Measurements from ENCODE around the gene FKBP6.
"Not testable (repeated sequence)": the region's sequence is repeated elsewhere in the genome, so short reads cannot be mapped to it uniquely, and the experiment has no call there.

The FKBP6 gene

GRCh38 chr7:73354196-73354595, 26.2 kb downstream of the FKBP6 start:
- WGBS, 2 experiments = 90 to 92% methylated on average over 9 of the region's 9 CpGs
- H3K27me3 ChIP-seq (ENCODE audit: control insufficient read depth, insufficient read depth, low read length, poor library complexity, severe bottlenecking) = no peaks in the 10 kb centered on the region
- H3K4me1 ChIP-seq (ENCODE audit: control insufficient read depth, insufficient read depth, low read length) = peaks cover 6% of the 10 kb centered on the region
- H3K27ac ChIP-seq (ENCODE audit: insufficient read depth, low read depth, low read length, poor library complexity, severe bottlenecking) = no peak overlapping the region
- H3K4me3 ChIP-seq (ENCODE audit: insufficient read depth, low read depth, low read length) = no peak overlapping the region
- no peaks in the 10 kb centered on the region for H3K36me3 ChIP-seq (ENCODE audit: control insufficient read depth, insufficient read depth, low read length)
- no peaks in the 10 kb centered on the region for H3K9me3 ChIP-seq (ENCODE audit: control insufficient read depth, low read length)

DNA sequence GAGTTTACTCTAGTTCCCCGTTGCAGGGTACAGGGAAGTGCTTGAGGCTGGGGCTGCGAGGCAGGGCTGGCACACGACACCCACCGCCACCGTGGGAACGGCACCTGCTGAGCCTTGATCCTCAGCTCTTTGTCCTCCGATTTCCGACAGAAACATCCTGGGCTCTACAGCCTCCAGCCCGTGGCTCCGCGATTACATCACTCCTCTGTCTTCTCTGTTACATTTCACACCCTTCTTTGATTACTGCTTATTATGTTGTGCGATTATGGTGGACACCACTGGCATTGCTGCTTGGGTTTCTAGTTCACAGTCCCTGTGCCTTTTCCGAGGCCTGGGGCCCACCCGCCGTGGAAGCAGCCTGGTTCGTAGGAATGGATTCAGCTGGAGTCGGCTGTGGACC, 26.9 kb downstream of the FKBP6 start:
- 59 to 61% methylated on average over 17 of the region's 17 CpGs for WGBS, 2 experiments
- Histone ChIP-seq H3K27ac (ENCODE audit: insufficient read depth, low read depth, low read length, poor library complexity, severe bottlenecking) (no peak overlapping the region), H3K9me3 (ENCODE audit: control insufficient read depth, low read length) (no peaks in the 10 kb centered on the region), H3K36me3 (ENCODE audit: control insufficient read depth, insufficient read depth, low read length) (no peaks in the 10 kb centered on the region), H3K4me3 (ENCODE audit: insufficient read depth, low read depth, low read length) (no peak overlapping the region), H3K27me3 (ENCODE audit: control insufficient read depth, insufficient read depth, low read length, poor library complexity, severe bottlenecking) (no peaks in the 10 kb centered on the region), H3K4me1 (ENCODE audit: control insufficient read depth, insufficient read depth, low read length) (peaks cover 6% of the 10 kb centered on the region)

DNA sequence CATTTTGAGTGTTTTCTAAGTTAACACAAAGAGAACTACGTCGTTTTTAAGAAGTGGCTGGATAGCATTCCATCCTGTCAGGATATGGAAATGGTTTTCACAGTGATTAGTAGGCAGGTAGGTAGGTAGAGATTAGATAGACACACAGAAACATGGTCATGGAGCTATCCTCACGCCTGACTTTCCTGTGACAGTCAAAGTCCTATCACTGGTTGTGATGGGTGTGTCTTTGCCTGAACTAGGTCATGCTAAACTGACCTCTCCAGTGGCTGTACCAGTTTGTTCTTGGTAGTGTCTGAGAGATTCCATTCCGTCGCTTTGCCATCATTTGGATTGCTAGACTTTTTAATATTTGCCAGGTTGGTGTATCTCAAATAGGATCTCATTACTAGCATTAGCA, 28.2 kb downstream of the FKBP6 start:
- Histone ChIP-seq H3K27ac (ENCODE audit: insufficient read depth, low read depth, low read length, poor library complexity, severe bottlenecking) (no peak overlapping the region), H3K9me3 (ENCODE audit: control insufficient read depth, low read length) (no peaks in the 10 kb centered on the region), H3K36me3 (ENCODE audit: control insufficient read depth, insufficient read depth, low read length) (no peaks in the 10 kb centered on the region), H3K4me3 (ENCODE audit: insufficient read depth, low read depth, low read length) (no peak overlapping the region), H3K27me3 (ENCODE audit: control insufficient read depth, insufficient read depth, low read length, poor library complexity, severe bottlenecking) (no peaks in the 10 kb centered on the region), H3K4me1 (ENCODE audit: control insufficient read depth, insufficient read depth, low read length) (no peaks in the 10 kb centered on the region)
- 93 to 95% methylated on average over 5 of the region's 5 CpGs for whole genome bisulfite sequencing, 2 experiments

- no peaks in the 10 kb centered on the region for H3K9me3 ChIP-seq (ENCODE audit: control insufficient read depth, low read length)
- WGBS, 2 experiments = 89 to 94% methylated on average over 21 of the region's 21 CpGs
- no peaks in the 10 kb centered on the region for H3K4me1 ChIP-seq (ENCODE audit: control insufficient read depth, insufficient read depth, low read length)
- no peak overlapping the region for H3K4me3 ChIP-seq (ENCODE audit: insufficient read depth, low read depth, low read length)
- no peaks in the 10 kb centered on the region for H3K27me3 ChIP-seq (ENCODE audit: control insufficient read depth, insufficient read depth, low read length, poor library complexity, severe bottlenecking)
- no peaks in the 10 kb centered on the region for H3K36me3 ChIP-seq (ENCODE audit: control insufficient read depth, insufficient read depth, low read length)
- H3K27ac ChIP-seq (ENCODE audit: insufficient read depth, low read depth, low read length, poor library complexity, severe bottlenecking) = no peak overlapping the region
Measured at GRCh38 chr7:73358590-73359275, 30.8 kb downstream of the FKBP6 start.

- Histone ChIP-seq H3K4me1 (ENCODE audit: control insufficient read depth, insufficient read depth, low read length) (no peaks in the 10 kb centered on the region), H3K9me3 (ENCODE audit: control insufficient read depth, low read length) (no peaks in the 10 kb centered on the region), H3K36me3 (ENCODE audit: control insufficient read depth, insufficient read depth, low read length) (no peaks in the 10 kb centered on the region), H3K27me3 (ENCODE audit: control insufficient read depth, insufficient read depth, low read length, poor library complexity, severe bottlenecking) (no peaks in the 10 kb centered on the region), H3K27ac (ENCODE audit: insufficient read depth, low read depth, low read length, poor library complexity, severe bottlenecking) (no peak overlapping the region), H3K4me3 (ENCODE audit: insufficient read depth, low read depth, low read length) (no peak overlapping the region)
- WGBS, 2 experiments = 91 to 94% methylated on average over 11 of the region's 11 CpGs
Measured at GRCh38 chr7:73359306-73359705, 31.3 kb downstream of the FKBP6 start.

DNA sequence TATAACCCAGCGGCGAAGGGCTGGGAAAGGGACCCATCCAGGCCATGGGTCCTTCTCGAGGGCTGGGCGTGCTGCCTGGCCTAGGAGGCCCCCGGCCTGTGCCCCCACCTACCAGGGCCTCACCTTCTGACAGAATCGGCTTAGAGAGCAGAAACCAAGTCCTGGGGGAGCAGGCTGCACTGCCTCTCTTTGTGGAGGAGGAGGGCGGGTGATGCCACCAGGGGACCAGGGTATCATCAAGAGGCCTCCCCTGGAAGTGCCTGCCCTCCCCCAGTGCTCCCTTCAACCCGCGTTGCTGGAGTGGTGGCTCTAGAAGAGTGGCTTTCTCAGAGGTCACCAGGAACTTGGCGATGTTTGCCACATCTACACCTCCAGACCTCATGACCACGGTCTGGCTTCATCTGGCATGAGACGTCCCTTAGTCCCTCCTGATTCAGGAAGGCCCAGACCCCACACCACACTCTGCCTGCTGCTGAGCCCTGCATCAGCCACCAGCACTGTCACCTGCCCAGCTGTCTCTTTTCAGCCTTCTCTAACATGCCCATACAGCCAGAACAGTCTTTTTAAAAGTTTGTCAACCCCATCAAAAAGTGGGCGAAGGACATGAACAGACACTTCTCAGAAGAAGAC, 31.9 kb downstream of the FKBP6 start:
- Histone ChIP-seq H3K9me3 (ENCODE audit: control insufficient read depth, low read length) (no peaks in the 10 kb centered on the region), H3K4me3 (ENCODE audit: insufficient read depth, low read depth, low read length) (no peak overlapping the region), H3K27me3 (ENCODE audit: control insufficient read depth, insufficient read depth, low read length, poor library complexity, severe bottlenecking) (no peaks in the 10 kb centered on the region), H3K4me1 (ENCODE audit: control insufficient read depth, insufficient read depth, low read length) (no peaks in the 10 kb centered on the region), H3K36me3 (ENCODE audit: control insufficient read depth, insufficient read depth, low read length) (no peaks in the 10 kb centered on the region), H3K27ac (ENCODE audit: insufficient read depth, low read depth, low read length, poor library complexity, severe bottlenecking) (no peak overlapping the region)
- 89 to 94% methylated on average over 13 of the region's 13 CpGs for WGBS, 2 experiments

- not testable (repeated sequence) for H3K9me3 ChIP-seq (ENCODE audit: control insufficient read depth, low read length); H3K36me3 ChIP-seq (ENCODE audit: control insufficient read depth, insufficient read depth, low read length); H3K4me3 ChIP-seq (ENCODE audit: insufficient read depth, low read depth, low read length); H3K4me1 ChIP-seq (ENCODE audit: control insufficient read depth, insufficient read depth, low read length); H3K27me3 ChIP-seq (ENCODE audit: control insufficient read depth, insufficient read depth, low read length, poor library complexity, severe bottlenecking); H3K27ac ChIP-seq (ENCODE audit: insufficient read depth, low read depth, low read length, poor library complexity, severe bottlenecking)
- WGBS, 2 experiments = 100% methylated on average over 1 of the region's 1 CpG
Measured at GRCh38 chr7:73360590-73360989, 32.6 kb downstream of the FKBP6 start.

- no peak overlapping the region for H3K27ac ChIP-seq (ENCODE audit: insufficient read depth, low read depth, low read length, poor library complexity, severe bottlenecking)
- no peaks in the 10 kb centered on the region for H3K36me3 ChIP-seq (ENCODE audit: control insufficient read depth, insufficient read depth, low read length)
- no peaks in the 10 kb centered on the region for H3K4me1 ChIP-seq (ENCODE audit: control insufficient read depth, insufficient read depth, low read length)
- H3K4me3 ChIP-seq (ENCODE audit: insufficient read depth, low read depth, low read length) = no peak overlapping the region
- 92 to 94% methylated on average over 28 of the region's 28 CpGs for WGBS, 2 experiments
- H3K27me3 ChIP-seq (ENCODE audit: control insufficient read depth, insufficient read depth, low read length, poor library complexity, severe bottlenecking) = no peaks in the 10 kb centered on the region
- H3K9me3 ChIP-seq (ENCODE audit: control insufficient read depth, low read length) = no peaks in the 10 kb centered on the region
Measured at GRCh38 chr7:73363225-73364005, 35.5 kb downstream of the FKBP6 start.

DNA sequence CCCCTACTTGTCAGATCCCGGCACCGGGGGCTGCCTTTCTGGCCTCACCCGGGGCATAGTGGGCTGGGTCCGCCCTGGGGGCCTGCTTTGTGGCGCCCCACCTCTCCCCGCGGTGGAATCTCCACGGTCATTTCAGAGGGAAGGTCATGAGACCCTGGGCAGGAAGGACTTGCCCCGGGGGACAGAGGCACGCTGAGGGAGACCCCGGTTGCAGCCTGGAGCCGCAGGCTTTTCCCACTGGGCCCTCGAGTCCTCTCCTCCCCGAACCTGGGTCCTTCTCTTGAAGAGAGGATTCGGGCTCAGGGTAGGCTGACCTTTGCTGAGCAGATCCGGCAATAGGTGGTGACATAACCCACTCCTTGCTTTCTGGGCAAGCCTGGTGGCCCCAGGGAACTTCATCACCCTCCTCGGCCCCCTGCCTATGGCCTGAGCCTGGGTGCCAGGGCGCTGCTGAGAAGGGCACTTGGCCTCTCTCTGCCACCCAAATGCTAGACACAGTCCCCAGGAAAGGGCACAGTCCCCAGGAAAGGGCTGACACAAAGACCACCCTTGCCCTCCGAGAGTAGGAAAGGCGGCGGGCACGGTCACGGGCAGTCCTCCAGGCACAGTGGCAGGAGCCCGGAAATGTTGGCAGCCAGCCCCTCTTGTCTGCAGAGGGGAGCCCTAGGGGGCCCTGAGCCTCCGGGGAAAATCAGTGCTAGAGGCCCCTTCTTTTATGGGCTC, 36.2 kb downstream of the FKBP6 start:
- 87 to 88% methylated on average over 25 of the region's 25 CpGs for WGBS, 2 experiments
- Histone ChIP-seq H3K4me3 (ENCODE audit: insufficient read depth, low read depth, low read length) (no peak overlapping the region), H3K4me1 (ENCODE audit: control insufficient read depth, insufficient read depth, low read length) (no peaks in the 10 kb centered on the region), H3K9me3 (ENCODE audit: control insufficient read depth, low read length) (no peaks in the 10 kb centered on the region), H3K27me3 (ENCODE audit: control insufficient read depth, insufficient read depth, low read length, poor library complexity, severe bottlenecking) (no peaks in the 10 kb centered on the region), H3K27ac (ENCODE audit: insufficient read depth, low read depth, low read length, poor library complexity, severe bottlenecking) (no peak overlapping the region), H3K36me3 (ENCODE audit: control insufficient read depth, insufficient read depth, low read length) (no peaks in the 10 kb centered on the region)

DNA sequence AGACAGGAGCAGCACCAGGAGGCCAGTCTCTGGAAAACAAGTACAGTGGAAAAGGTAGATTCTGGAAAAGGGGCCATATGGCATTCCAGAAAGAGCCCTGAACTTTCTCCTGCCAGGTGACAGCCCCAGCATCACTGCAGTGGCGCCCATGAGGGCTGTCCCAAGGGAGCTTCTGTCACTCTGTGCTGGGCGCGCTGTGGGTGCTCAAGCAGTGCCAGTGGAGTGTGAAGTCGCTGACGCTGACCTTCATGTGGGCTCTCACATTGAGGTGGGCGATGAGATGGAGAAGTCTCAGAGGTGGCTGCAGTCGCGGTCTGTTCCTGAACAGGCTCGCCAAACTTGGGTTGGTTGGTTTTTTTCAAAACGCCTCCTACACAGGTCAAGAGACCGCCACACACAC, 38.2 kb downstream of the FKBP6 start:
- Histone ChIP-seq H3K27ac (ENCODE audit: insufficient read depth, low read depth, low read length, poor library complexity, severe bottlenecking) (no peak overlapping the region), H3K9me3 (ENCODE audit: control insufficient read depth, low read length) (no peaks in the 10 kb centered on the region), H3K4me1 (ENCODE audit: control insufficient read depth, insufficient read depth, low read length) (no peaks in the 10 kb centered on the region), H3K27me3 (ENCODE audit: control insufficient read depth, insufficient read depth, low read length, poor library complexity, severe bottlenecking) (no peaks in the 10 kb centered on the region), H3K36me3 (ENCODE audit: control insufficient read depth, insufficient read depth, low read length) (no peaks in the 10 kb centered on the region), H3K4me3 (ENCODE audit: insufficient read depth, low read depth, low read length) (no peak overlapping the region)
- 94 to 95% methylated on average over 11 of the region's 11 CpGs for WGBS, 2 experiments

Data from ectodermal cell (in vitro differentiated cells).